ENCODE measurements around the gene LIN9. TPM values are rescaled to one million over a fixed set of nuclear protein-coding genes. Genes with fewer than 3 reads are reported as not detected.

The LIN9 gene
- total and polyA plus RNA-seq, 2 of the 13 experiments (the other 11 are each of a cell fraction or from before 2014, with no cell fraction given), result 3.0 to 10.0 TPM

GRCh38 chr1:226308723-226309397 lies at the start of gene LIN9 (continued):
- TF ChIP-seq AHDC1 (CRISPR knock-in tag; IDR thresholded peaks at IDR 0.05; ENCODE audit: borderline replicate concordance) (no peak), SKI (IDR thresholded peaks at IDR 0.05; ENCODE audit: partially characterized antibody) (peak; percentile 38), CC2D1A (CRISPR knock-in tag; IDR thresholded peaks at IDR 0.05) (peak; percentile 97; the same call in 1 of the 2 replicates), PRMT3 (CRISPR knock-in tag; IDR thresholded peaks at IDR 0.05; ENCODE audit: borderline replicate concordance, low read depth) (peak; percentile 98; the same call in 1 of the 2 replicates), TBX2 (CRISPR knock-in tag; IDR thresholded peaks at IDR 0.05; ENCODE audit: borderline replicate concordance) (peak; percentile 40; the same call in 1 of the 2 replicates), ZFP82 (CRISPR knock-in tag; IDR thresholded peaks at IDR 0.05; ENCODE audit: borderline replicate concordance) (peak; percentile 58; the same call in 1 of the 2 replicates), ARID5B (CRISPR knock-in tag; IDR thresholded peaks at IDR 0.05) (no peak; the same call in 1 of the 2 replicates), SYNCRIP (IDR thresholded peaks at IDR 0.05; ENCODE audit: insufficient read depth, low read depth, low read length) (no peak), SOX13 (IDR thresholded peaks at IDR 0.05) (no peak), SOX13 (CRISPR knock-in tag; conservative IDR thresholded peaks at IDR 0.05 in 1 of 2, IDR thresholded peaks at IDR 0.05 in 1 of 2) (no peak), ZNF350 (CRISPR knock-in tag; IDR thresholded peaks at IDR 0.05; ENCODE audit: borderline replicate concordance, low read depth) (0 out of 2 replicates have a peak, but pooled peaks have one; percentile 31), RBM39 (IDR thresholded peaks at IDR 0.05; ENCODE audit: low read depth, low read length, poor library complexity, severe bottlenecking) (no peak), ELF3 (CRISPR knock-in tag; IDR thresholded peaks at IDR 0.05) (no peak), FOXC1 (CRISPR knock-in tag; IDR thresholded peaks at IDR 0.05; ENCODE audit: borderline replicate concordance) (no peak; the same call in 1 of the 2 replicates), SMC3 (IDR thresholded peaks at IDR 0.05; ENCODE audit: low read length) (no peak), ERF (CRISPR knock-in tag; IDR thresholded peaks at IDR 0.05) (no peak; the same call in 1 of the 2 replicates), ETV5 (CRISPR knock-in tag; IDR thresholded peaks at IDR 0.05; ENCODE audit: borderline replicate concordance) (no peak), ZNF530 (CRISPR knock-in tag; IDR thresholded peaks at IDR 0.05; ENCODE audit: low read depth) (no peak), KLF11 (CRISPR knock-in tag; IDR thresholded peaks at IDR 0.05) (no peak), ZFYVE20 (CRISPR knock-in tag; IDR thresholded peaks at IDR 0.05; ENCODE audit: borderline replicate concordance, low read depth) (peak; percentile 97), ZFP1 (CRISPR knock-in tag; IDR thresholded peaks at IDR 0.05) (no peak)
